Measurements from ENCODE around the gene EDEM3. TPM values are rescaled to one million over a fixed set of nuclear protein-coding genes. Genes with fewer than 3 reads are reported as not detected.
"Not testable (repeated sequence)": the region's sequence is repeated elsewhere in the genome, so short reads cannot be mapped to it uniquely, and the experiment has no call there.

The EDEM3 gene
- total and polyA plus RNA-seq, 4 donors: 11.7 to 53.8 (median 23.7) TPM

DNA sequence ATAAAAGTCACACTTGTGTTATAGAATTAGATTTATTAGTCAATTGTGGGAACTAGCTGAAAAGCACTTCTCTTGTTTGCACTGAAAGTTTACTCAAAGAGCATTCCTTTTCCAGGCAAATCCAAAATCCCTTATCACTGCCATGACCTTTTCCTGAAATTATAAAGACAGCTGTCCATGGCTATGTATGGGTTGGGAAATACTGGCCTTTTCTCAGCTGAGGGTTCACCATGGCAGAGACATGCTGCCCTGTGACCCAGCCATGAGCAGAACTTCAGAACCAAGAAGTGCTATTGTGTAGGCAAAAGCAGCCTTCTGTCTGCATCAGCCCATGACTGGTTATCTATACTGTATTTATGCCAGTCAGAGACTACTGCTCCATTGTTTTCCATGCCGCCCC, 9.8 kb upstream of the EDEM3 start:
- H3K36me3 ChIP-seq (ENCODE audit: control insufficient read depth in 4 of 4, insufficient read depth in 3 of 4, low read depth in 1 of 4, low read length in 3 of 4): no peaks in the 10 kb centered on the region
- WGBS: 99% methylated on average over 1 of the region's 1 CpG
- peak; percentile 68 to 81 for TF ChIP-seq HNF4A (conservative IDR thresholded peaks at IDR 0.05)
- TF ChIP-seq, protein P1, sequence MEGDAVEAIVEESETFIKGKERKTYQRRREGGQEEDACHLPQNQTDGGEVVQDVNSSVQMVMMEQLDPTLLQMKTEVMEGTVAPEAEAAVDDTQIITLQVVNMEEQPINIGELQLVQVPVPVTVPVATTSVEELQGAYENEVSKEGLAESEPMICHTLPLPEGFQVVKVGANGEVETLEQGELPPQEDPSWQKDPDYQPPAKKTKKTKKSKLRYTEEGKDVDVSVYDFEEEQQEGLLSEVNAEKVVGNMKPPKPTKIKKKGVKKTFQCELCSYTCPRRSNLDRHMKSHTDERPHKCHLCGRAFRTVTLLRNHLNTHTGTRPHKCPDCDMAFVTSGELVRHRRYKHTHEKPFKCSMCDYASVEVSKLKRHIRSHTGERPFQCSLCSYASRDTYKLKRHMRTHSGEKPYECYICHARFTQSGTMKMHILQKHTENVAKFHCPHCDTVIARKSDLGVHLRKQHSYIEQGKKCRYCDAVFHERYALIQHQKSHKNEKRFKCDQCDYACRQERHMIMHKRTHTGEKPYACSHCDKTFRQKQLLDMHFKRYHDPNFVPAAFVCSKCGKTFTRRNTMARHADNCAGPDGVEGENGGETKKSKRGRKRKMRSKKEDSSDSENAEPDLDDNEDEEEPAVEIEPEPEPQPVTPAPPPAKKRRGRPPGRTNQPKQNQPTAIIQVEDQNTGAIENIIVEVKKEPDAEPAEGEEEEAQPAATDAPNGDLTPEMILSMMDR (IDR thresholded peaks at IDR 0.05; ENCODE audit: low read depth, low read length, missing input control): no peak
- TF ChIP-seq, protein P2, sequence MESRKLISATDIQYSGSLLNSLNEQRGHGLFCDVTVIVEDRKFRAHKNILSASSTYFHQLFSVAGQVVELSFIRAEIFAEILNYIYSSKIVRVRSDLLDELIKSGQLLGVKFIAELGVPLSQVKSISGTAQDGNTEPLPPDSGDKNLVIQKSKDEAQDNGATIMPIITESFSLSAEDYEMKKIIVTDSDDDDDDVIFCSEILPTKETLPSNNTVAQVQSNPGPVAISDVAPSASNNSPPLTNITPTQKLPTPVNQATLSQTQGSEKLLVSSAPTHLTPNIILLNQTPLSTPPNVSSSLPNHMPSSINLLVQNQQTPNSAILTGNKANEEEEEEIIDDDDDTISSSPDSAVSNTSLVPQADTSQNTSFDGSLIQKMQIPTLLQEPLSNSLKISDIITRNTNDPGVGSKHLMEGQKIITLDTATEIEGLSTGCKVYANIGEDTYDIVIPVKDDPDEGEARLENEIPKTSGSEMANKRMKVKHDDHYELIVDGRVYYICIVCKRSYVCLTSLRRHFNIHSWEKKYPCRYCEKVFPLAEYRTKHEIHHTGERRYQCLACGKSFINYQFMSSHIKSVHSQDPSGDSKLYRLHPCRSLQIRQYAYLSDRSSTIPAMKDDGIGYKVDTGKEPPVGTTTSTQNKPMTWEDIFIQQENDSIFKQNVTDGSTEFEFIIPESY (IDR thresholded peaks at IDR 0.05): peak; percentile 36
- TF ChIP-seq, protein P3, sequence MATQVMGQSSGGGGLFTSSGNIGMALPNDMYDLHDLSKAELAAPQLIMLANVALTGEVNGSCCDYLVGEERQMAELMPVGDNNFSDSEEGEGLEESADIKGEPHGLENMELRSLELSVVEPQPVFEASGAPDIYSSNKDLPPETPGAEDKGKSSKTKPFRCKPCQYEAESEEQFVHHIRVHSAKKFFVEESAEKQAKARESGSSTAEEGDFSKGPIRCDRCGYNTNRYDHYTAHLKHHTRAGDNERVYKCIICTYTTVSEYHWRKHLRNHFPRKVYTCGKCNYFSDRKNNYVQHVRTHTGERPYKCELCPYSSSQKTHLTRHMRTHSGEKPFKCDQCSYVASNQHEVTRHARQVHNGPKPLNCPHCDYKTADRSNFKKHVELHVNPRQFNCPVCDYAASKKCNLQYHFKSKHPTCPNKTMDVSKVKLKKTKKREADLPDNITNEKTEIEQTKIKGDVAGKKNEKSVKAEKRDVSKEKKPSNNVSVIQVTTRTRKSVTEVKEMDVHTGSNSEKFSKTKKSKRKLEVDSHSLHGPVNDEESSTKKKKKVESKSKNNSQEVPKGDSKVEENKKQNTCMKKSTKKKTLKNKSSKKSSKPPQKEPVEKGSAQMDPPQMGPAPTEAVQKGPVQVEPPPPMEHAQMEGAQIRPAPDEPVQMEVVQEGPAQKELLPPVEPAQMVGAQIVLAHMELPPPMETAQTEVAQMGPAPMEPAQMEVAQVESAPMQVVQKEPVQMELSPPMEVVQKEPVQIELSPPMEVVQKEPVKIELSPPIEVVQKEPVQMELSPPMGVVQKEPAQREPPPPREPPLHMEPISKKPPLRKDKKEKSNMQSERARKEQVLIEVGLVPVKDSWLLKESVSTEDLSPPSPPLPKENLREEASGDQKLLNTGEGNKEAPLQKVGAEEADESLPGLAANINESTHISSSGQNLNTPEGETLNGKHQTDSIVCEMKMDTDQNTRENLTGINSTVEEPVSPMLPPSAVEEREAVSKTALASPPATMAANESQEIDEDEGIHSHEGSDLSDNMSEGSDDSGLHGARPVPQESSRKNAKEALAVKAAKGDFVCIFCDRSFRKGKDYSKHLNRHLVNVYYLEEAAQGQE (IDR thresholded peaks at IDR 0.05): peak; percentile 62
- peak; percentile 33 for TF ChIP-seq NR2F2 (IDR thresholded peaks at IDR 0.05)
- peak; percentile 81 to 90 for TF ChIP-seq RXRA (IDR thresholded peaks at IDR 0.05)
- TF ChIP-seq RAD21 (IDR thresholded peaks at IDR 0.05): peak; percentile 46
- peak; percentile 16 for TF ChIP-seq HNF4G (IDR thresholded peaks at IDR 0.05)
- TF ChIP-seq SP1 (IDR thresholded peaks at IDR 0.05): peak; percentile 58
- peak; percentile 76 for TF ChIP-seq YY1 (IDR thresholded peaks at IDR 0.05)
- peak in 1 of 2 donors; percentile 52 for TF ChIP-seq JUND (IDR thresholded peaks at IDR 0.05)
- no peak for TF ChIP-seq GABPA (IDR thresholded peaks at IDR 0.05 in 1 of 2, conservative IDR thresholded peaks at IDR 0.05 in 1 of 2)
- peak; percentile 64 for TF ChIP-seq FOXA2 (IDR thresholded peaks at IDR 0.05)
- no peak for TF ChIP-seq EGR1 (IDR thresholded peaks at IDR 0.05; ENCODE audit: low read depth in 2 of 2)
- peak; percentile 60 for TF ChIP-seq FOXA1 (IDR thresholded peaks at IDR 0.05)
- TF ChIP-seq, protein P4, sequence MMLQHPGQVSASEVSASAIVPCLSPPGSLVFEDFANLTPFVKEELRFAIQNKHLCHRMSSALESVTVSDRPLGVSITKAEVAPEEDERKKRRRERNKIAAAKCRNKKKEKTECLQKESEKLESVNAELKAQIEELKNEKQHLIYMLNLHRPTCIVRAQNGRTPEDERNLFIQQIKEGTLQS (IDR thresholded peaks at IDR 0.05): no peak
- no peak for TF ChIP-seq TAF1 (conservative IDR thresholded peaks at IDR 0.05)
- TF ChIP-seq, protein P5, sequence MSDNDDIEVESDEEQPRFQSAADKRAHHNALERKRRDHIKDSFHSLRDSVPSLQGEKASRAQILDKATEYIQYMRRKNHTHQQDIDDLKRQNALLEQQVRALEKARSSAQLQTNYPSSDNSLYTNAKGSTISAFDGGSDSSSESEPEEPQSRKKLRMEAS (IDR thresholded peaks at IDR 0.05): peak; percentile 76
- DNase-seq (ENCODE audit: low spot score): no peak
- H3K27ac ChIP-seq (ENCODE audit: low read depth in 1 of 2, low read length in 2 of 2): no peak overlapping the region
- H3K9ac ChIP-seq (ENCODE audit: low read depth in 1 of 2, low read length in 2 of 2): no peak overlapping the region
- no peak overlapping the region for H3K4me3 ChIP-seq (ENCODE audit: low read depth in 1 of 3, low read length in 3 of 3)
- H3K9me3 ChIP-seq (ENCODE audit: control insufficient read depth in 4 of 4, low read length in 3 of 4): no peaks in the 10 kb centered on the region
- H3K27me3 ChIP-seq (ENCODE audit: control insufficient read depth in 4 of 4, insufficient read depth in 4 of 4, low read length in 3 of 4): no peaks in the 10 kb centered on the region
- peaks cover 7 to 22% (median 9%) of the 10 kb centered on the region in 4 donors for H3K4me1 ChIP-seq (ENCODE audit: control insufficient read depth in 4 of 4, insufficient read depth in 4 of 4, low read length in 3 of 4)

DNA sequence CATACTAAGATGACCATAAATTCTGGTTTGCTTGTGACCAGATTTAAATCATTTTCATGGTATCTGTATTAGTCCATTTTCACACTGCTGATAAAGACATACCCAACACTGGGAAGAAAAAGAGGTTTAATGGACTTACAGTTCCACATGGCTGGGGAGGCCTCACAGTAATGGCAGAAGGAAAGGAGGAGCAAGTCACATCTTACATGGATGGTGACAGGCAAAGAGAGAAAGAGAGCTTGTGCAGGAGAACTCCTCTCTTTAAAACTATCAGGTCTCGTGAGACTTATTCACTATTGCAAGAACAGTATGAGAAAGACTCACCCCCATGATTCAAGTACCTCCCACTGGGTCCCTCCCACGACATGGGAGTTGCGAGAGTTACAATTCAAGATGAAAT, 8.9 kb upstream of the EDEM3 start:
- DNase-seq (ENCODE audit: low spot score); H3K27ac ChIP-seq (ENCODE audit: low read depth in 1 of 2, low read length in 2 of 2); H3K4me3 ChIP-seq (ENCODE audit: low read depth in 1 of 3, low read length in 3 of 3); H3K27me3 ChIP-seq (ENCODE audit: control insufficient read depth in 4 of 4, insufficient read depth in 4 of 4, low read length in 3 of 4); H3K9ac ChIP-seq (ENCODE audit: low read depth in 1 of 2, low read length in 2 of 2); H3K9me3 ChIP-seq (ENCODE audit: control insufficient read depth in 4 of 4, low read length in 3 of 4); H3K36me3 ChIP-seq (ENCODE audit: control insufficient read depth in 4 of 4, insufficient read depth in 3 of 4, low read depth in 1 of 4, low read length in 3 of 4): not testable (repeated sequence)
- H3K4me1 ChIP-seq (ENCODE audit: control insufficient read depth in 4 of 4, insufficient read depth in 4 of 4, low read length in 3 of 4): peaks cover 9 to 31% (median 11%) of the 10 kb centered on the region in 4 donors
- 96% methylated on average over 3 of the region's 3 CpGs for WGBS

All from liver (tissue), 9 donors.